ENCODE results near the gene SCGB2B2.

SCGB2B2 gene

DNA sequence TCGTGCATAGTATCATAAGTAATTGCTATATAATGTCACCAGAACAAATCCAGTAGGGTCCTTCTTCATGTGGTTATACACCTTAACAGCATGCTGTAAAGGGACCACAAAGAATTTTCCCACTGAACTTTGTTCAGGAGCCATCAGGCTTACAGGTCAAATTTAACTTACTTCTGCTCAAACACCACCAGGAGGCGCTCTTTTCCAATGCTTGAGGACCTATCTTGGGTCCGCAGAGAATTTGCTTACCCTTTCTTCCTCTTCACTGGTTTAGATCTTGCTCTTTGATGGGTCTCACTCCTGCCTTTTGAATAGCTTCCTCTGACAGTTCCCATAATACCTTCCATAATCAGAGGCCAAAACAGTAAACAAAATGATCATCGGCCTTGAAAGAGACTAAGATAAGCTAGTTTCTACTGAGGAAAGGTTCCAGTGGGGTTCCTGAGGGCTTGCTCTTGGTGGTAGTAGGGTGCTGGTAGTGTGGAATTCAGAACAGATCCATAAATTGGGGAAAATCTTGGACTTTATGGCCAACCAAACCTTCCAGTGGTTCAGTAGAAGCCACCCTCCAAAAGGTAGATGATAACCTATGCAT, 37.4 kb downstream of the SCGB2B2 start:
- H3K4me3 ChIP-seq (ENCODE audit: low read depth, low read length) = no peak overlapping the region
- in situ Hi-C loops (cut with HindIII; ENCODE audit: low sequenced_read_pairs) = no loop called here
- peak; percentile 60 for TF ChIP-seq CTCF (IDR thresholded peaks at IDR 0.05; ENCODE audit: low read depth, low read length)
- peak; percentile 32 for DNase-seq (ENCODE audit: low read depth, low spot score)

GRCh38 chr19:34633802-34634201, 43.2 kb downstream of the SCGB2B2 start:
- H3K4me3 ChIP-seq (ENCODE audit: low read depth, low read length) = no peak overlapping the region
- DNase-seq (ENCODE audit: low read depth, low spot score) = no peak
- in situ Hi-C loops (cut with HindIII; ENCODE audit: low sequenced_read_pairs) = no loop called here
- no peak for TF ChIP-seq CTCF (IDR thresholded peaks at IDR 0.05; ENCODE audit: low read depth, low read length)

Data from astrocyte of the spinal cord (primary cell).